NCI-H146 treated with DMSO at 0.1 percent for 48 hours (cell line): Measurements from ENCODE around the gene OR8I2.
"Not testable (repeated sequence)": the region's sequence is repeated elsewhere in the genome, so short reads cannot be mapped to it uniquely, and the experiment has no call there.

Experiments used
- DNase-seq: peaks from one replicate; lab custom pipeline; 2025; ENCODE audit not compliant: unreplicated experiment; lab: John Stamatoyannopoulos, UW

OR8I2 gene

GRCh38 chr11:56093008-56093407 lies at the start of gene OR8I2:
TSS of gene OR8I2 (plus strand) at chr11:56093308. CDS start at chr11:56093308, 0 bp downstream.
- DNase-seq: no peak

- no peak for DNase-seq
These were observed 47.6 kb upstream of the OR8I2 start for GRCh38 chr11:56045538-56045937.

GRCh38 chr11:56048480-56048879 lies 44.6 kb upstream of the OR8I2 start:
- DNase-seq: no peak

GRCh38 chr11:56049487-56049886 lies 43.6 kb upstream of the OR8I2 start:
- no peak for DNase-seq

- DNase-seq: not testable (repeated sequence)
These were observed 36.7 kb upstream of the OR8I2 start for GRCh38 chr11:56056366-56056765.

GRCh38 chr11:56057661-56058237 lies 35.4 kb upstream of the OR8I2 start:
- not testable (repeated sequence) for DNase-seq

GRCh38 chr11:56058260-56058780 lies 34.8 kb upstream of the OR8I2 start:
- DNase-seq: not testable (repeated sequence)

GRCh38 chr11:56066980-56067379 lies 26.1 kb upstream of the OR8I2 start:
- DNase-seq: no peak

- DNase-seq: no peak
These were observed 3.4 kb upstream of the OR8I2 start for GRCh38 chr11:56089697-56090096.

- DNase-seq: no peak
These were observed 10.2 kb downstream of the OR8I2 start, which contains the start of gene OR8H2 for GRCh38 chr11:56103210-56103737. TSS of gene OR8H2 (plus strand) at chr11:56103687. CDS start at chr11:56105043, 1,356 bp downstream.

- DNase-seq: no peak
These were observed 29.0 kb downstream of the OR8I2 start, which contains the start of gene OR8H3 for GRCh38 chr11:56122073-56122472. TSS of gene OR8H3 (plus strand) at chr11:56122373. CDS start at chr11:56122373, 0 bp downstream.

GRCh38 chr11:56140151-56140661 lies 47.1 kb downstream of the OR8I2 start, which contains the start of gene OR8J3:
TSS of gene OR8J3 (minus strand) at chr11:56140201. CDS start at chr11:56137718, 2,483 bp downstream.
- DNase-seq: no peak

GRCh38 chr11:56143681-56144080 lies 50.6 kb downstream of the OR8I2 start:
- DNase-seq: not testable (repeated sequence)
